IMR-90 (cell line): ENCODE measurements around the gene DOK6. TPM values are rescaled to one million over a fixed set of nuclear protein-coding genes. Genes with fewer than 3 reads are reported as not detected.

Experiments
- ATAC-seq: fragments of 200-7000 bp; cut with Tn5 transposase; 2 replicates; pipeline ENCODE4 v1.9.1; 2020; ENCODE audit warnings: low read depth, mild to moderate bottlenecking, moderate library complexity
- BruUV-seq: library from RNA; stranded (reverse); fragments of 400-500 nt; replicated peaks from 2 replicates; lab custom pipeline; 2021; lab: Mats Ljungman, UMichigan
- CTCF ChIA-PET: fragments of 300-600 bp; formaldehyde crosslinking; extraction: SDS; loops from one replicate; lab custom pipeline; 2021; ENCODE audit warnings: antibody characterized with exemption; lab: Yijun Ruan, JAX
- POLR2A ChIA-PET: fragments of 300-600 bp; sonication (Branson Sonifier 250); formaldehyde crosslinking; loops from one replicate; lab custom pipeline; 2022; ENCODE audit warnings: antibody characterized with exemption; ENCODE audit not compliant: unreplicated experiment; lab: Charles Lee
- DNase-seq: peaks from one replicate; pipeline ENCODE4 v3.0.0; 2013
- H2AFZ ChIP-seq: replicated peaks from 2 replicates; pipeline ENCODE3; 2013; ENCODE audit warnings: low read length, mild to moderate bottlenecking; ENCODE audit not compliant: poor library complexity
- H2AK5ac ChIP-seq: 2 replicates; pipeline ENCODE4 v1.6.1; 2013; ENCODE audit warnings: low read depth, low read length, inconsistent platforms
- H2AK9ac ChIP-seq: replicated peaks from 2 replicates; pipeline ENCODE3; 2013; ENCODE audit warnings: mild to moderate bottlenecking, low read depth, low read length, moderate library complexity; ENCODE audit not compliant: poor library complexity
- H2BK120ac ChIP-seq: 2 replicates; pipeline ENCODE4 v1.6.1; 2013; ENCODE audit warnings: low read depth, low read length, inconsistent platforms
- H2BK15ac ChIP-seq: 3 replicates; pipeline ENCODE4 v1.6.1; 2013; ENCODE audit warnings: low read depth, low read length, inconsistent platforms
- H2BK20ac ChIP-seq: 2 replicates; pipeline ENCODE4 v1.6.1; 2013; ENCODE audit warnings: low read depth, mild to moderate bottlenecking, inconsistent platforms, low read length, moderate library complexity
- H2BK5ac ChIP-seq: 2 replicates; pipeline ENCODE4 v1.6.1; 2013; ENCODE audit warnings: mild to moderate bottlenecking, low read depth, low read length, inconsistent platforms; ENCODE audit not compliant: poor library complexity, severe bottlenecking
- H3K14ac ChIP-seq: replicated peaks from 2 replicates; pipeline ENCODE4 v1.6.1; 2013; ENCODE audit warnings: low read depth, low read length, inconsistent platforms
- H3K18ac ChIP-seq: 2 replicates; pipeline ENCODE4 v1.6.1; 2013; ENCODE audit warnings: low read depth, low read length, control low read depth
- H3K23ac ChIP-seq: 2 replicates; pipeline ENCODE4 v1.6.1; 2013; ENCODE audit warnings: low read depth, low read length, inconsistent platforms
- H3K27ac ChIP-seq: 2 replicates; pipeline ENCODE4 v1.5.1; 2013; ENCODE audit warnings: mild to moderate bottlenecking, control low read depth, low read length; ENCODE audit not compliant: insufficient read depth
- H3K27me3 ChIP-seq: 2 replicates; pipeline ENCODE4 v1.6.1; 2013; ENCODE audit warnings: low read length; ENCODE audit not compliant: control insufficient read depth, insufficient read depth
- H3K36me3 ChIP-seq: 2 replicates; pipeline ENCODE4 v1.6.1; 2013; ENCODE audit warnings: low read length, mixed read lengths; ENCODE audit not compliant: control insufficient read depth, insufficient read depth
- H3K4ac ChIP-seq: 2 replicates; pipeline ENCODE4 v1.6.1; 2013; ENCODE audit warnings: low read depth, low read length, inconsistent platforms
- H3K4me1 ChIP-seq: 2 replicates; pipeline ENCODE4 v1.6.1; 2013; ENCODE audit warnings: low read length, mixed read lengths; ENCODE audit not compliant: control insufficient read depth, insufficient read depth
- H3K4me2 ChIP-seq: 2 replicates; pipeline ENCODE4 v1.6.1; 2013; ENCODE audit warnings: low read depth, mild to moderate bottlenecking, control low read depth, low read length, moderate library complexity
- H3K4me3 ChIP-seq: 2 replicates; pipeline ENCODE4 v1.5.1; 2013; ENCODE audit warnings: low read depth, mild to moderate bottlenecking, control low read depth, low read length, moderate library complexity; ENCODE audit not compliant: insufficient read depth
- H3K56ac ChIP-seq: 2 replicates; pipeline ENCODE4 v1.6.1; 2013; ENCODE audit warnings: low read length, inconsistent platforms; ENCODE audit not compliant: insufficient read depth; ENCODE audit errors: extremely low read depth
- H3K79me1 ChIP-seq, 2 experiments: 2 replicates each; pipeline ENCODE4 v1.6.1; 2013; ENCODE audit warnings: low read length in 2 of 2, inconsistent platforms in 1 of 2, low read depth in 1 of 2
- H3K9ac ChIP-seq: 2 replicates; pipeline ENCODE4 v1.6.1; 2013; ENCODE audit warnings: low read depth, low read length, control low read depth
- H3K9me1 ChIP-seq: 2 replicates; pipeline ENCODE4 v1.6.1; 2013; ENCODE audit warnings: low read length, inconsistent platforms; ENCODE audit not compliant: insufficient read depth
- H3K9me3 ChIP-seq: 2 replicates; pipeline ENCODE4 v1.6.1; 2013; ENCODE audit warnings: low read length; ENCODE audit not compliant: control insufficient read depth, insufficient read depth
- H4K20me1 ChIP-seq: 2 replicates; pipeline ENCODE4 v1.6.1; 2013; ENCODE audit warnings: low read length, inconsistent platforms; ENCODE audit not compliant: insufficient read depth
- H4K5ac ChIP-seq: 2 replicates; pipeline ENCODE4 v1.6.1; 2013; ENCODE audit warnings: mild to moderate bottlenecking, low read depth, low read length, control low read depth
- H4K8ac ChIP-seq, 2 experiments: 2 replicates each; pipeline ENCODE4 v1.6.1; 2013; ENCODE audit warnings: low read depth in 2 of 2, low read length in 2 of 2, control low read depth in 1 of 2, inconsistent platforms in 1 of 2
- H4K91ac ChIP-seq: 2 replicates; pipeline ENCODE4 v1.6.1; 2013; ENCODE audit warnings: low read depth, low read length, inconsistent platforms; ENCODE audit not compliant: insufficient read depth
- BHLHE40 ChIP-seq: fragments of 150-350 bp; IDR thresholded peaks from 2 replicates; pipeline ENCODE4 v1.6.1; 2016; ENCODE audit warnings: mild to moderate bottlenecking, low read depth, low read length
- CEBPB ChIP-seq: IDR thresholded peaks from 2 replicates; pipeline ENCODE4 v1.6.1; 2012; ENCODE audit warnings: low read depth, low read length, improper control_type of control experiment
- CHD1 ChIP-seq: IDR thresholded peaks from 2 replicates; pipeline ENCODE4 v1.6.1; 2012; ENCODE audit warnings: low read depth, low read length, improper control_type of control experiment
- CTCF ChIP-seq: conservative IDR thresholded peaks from 2 replicates; pipeline ENCODE4 v1.5.1; 2012; ENCODE audit warnings: mild to moderate bottlenecking, low read depth, low read length, improper control_type of control experiment
- ELK1 ChIP-seq: fragments of 150-350 bp; IDR thresholded peaks from 2 replicates; pipeline ENCODE4 v1.6.1; 2016; ENCODE audit warnings: low read depth, mild to moderate bottlenecking, low read length, moderate library complexity, borderline replicate concordance
- FOS ChIP-seq: fragments of 150-350 bp; IDR thresholded peaks from 2 replicates; pipeline ENCODE4 v1.6.1; 2016; ENCODE audit warnings: low read depth, low read length
- MAFK ChIP-seq: IDR thresholded peaks from 2 replicates; pipeline ENCODE4 v1.6.1; 2012; ENCODE audit warnings: low read depth, low read length, improper control_type of control experiment
- MAZ ChIP-seq: IDR thresholded peaks from 2 replicates; pipeline ENCODE4 v1.6.1; 2012; ENCODE audit warnings: low read depth, mild to moderate bottlenecking, low read length, improper control_type of control experiment, moderate library complexity, borderline replicate concordance
- MXI1 ChIP-seq: IDR thresholded peaks from 2 replicates; pipeline ENCODE4 v1.6.1; 2012; ENCODE audit warnings: low read depth, mild to moderate bottlenecking, low read length, moderate library complexity, borderline replicate concordance
- NFE2L2 ChIP-seq: fragments of 150-350 bp; IDR thresholded peaks from 2 replicates; pipeline ENCODE4 v1.6.1; 2016; ENCODE audit warnings: low read depth, mild to moderate bottlenecking, low read length
- POLR2A ChIP-seq: IDR thresholded peaks from 2 replicates; pipeline ENCODE4 v1.6.1; 2012; ENCODE audit warnings: mild to moderate bottlenecking, low read depth, low read length
- RAD21 ChIP-seq: IDR thresholded peaks from 2 replicates; pipeline ENCODE4 v1.6.1; 2012; ENCODE audit warnings: low read length, improper control_type of control experiment
- RCOR1 ChIP-seq: IDR thresholded peaks from 2 replicates; pipeline ENCODE4 v1.6.1; 2012; ENCODE audit warnings: mild to moderate bottlenecking, low read length, improper control_type of control experiment; ENCODE audit not compliant: insufficient replicate concordance
- RFX5 ChIP-seq: IDR thresholded peaks from 2 replicates; pipeline ENCODE4 v1.8.0; 2012; ENCODE audit warnings: low read depth, mild to moderate bottlenecking, low read length, moderate library complexity
- SMC3 ChIP-seq: fragments of 150-350 bp; IDR thresholded peaks from 2 replicates; pipeline ENCODE4 v1.6.1; 2016; ENCODE audit warnings: low read depth, mild to moderate bottlenecking, antibody characterized with exemption, low read length, moderate library complexity
- USF2 ChIP-seq: fragments of 150-350 bp; IDR thresholded peaks from 2 replicates; pipeline ENCODE4 v1.6.1; 2017; ENCODE audit warnings: mild to moderate bottlenecking, antibody characterized with exemption, low read length, low read depth
- WGBS, 2 experiments: methylation state at CpG; one replicate each; pipeline versions ENCODE4 v1.1.5 to v1.1.7; 2013; ENCODE audit warnings: missing lambda C conversion rate in 2 of 2; ENCODE audit not compliant: insufficient read length in 1 of 2; ENCODE audit errors: extremely low coverage in 2 of 2; 5-methylcytosine and 5-hydroxymethylcytosine counted together
- dilution Hi-C: fragments of 300-500 bp; cut with HindIII; formaldehyde crosslinking; loops from one replicate; pipeline ENCODE4 v1.14.3; 2018; ENCODE audit warnings: low sequenced_read_pairs; ENCODE audit not compliant: unreplicated experiment
- in situ Hi-C: fragments of 300-500 bp; cut with MboI; formaldehyde crosslinking; loops from 3 replicates; pipeline ENCODE4 v1.14.3; 2019; ENCODE audit warnings: low sequenced_read_pairs, inconsistent platforms, mixed read lengths
- intact Hi-C: fragments of 100-400 bp; cut with micrococcal nuclease; formaldehyde crosslinking; loops from 2 replicates; pipeline ENCODE4 v1.10.0; 2022
- polyA plus RNA-seq, 3 experiments: library from polyadenylated mRNA; depleted of rRNA; stranded (reverse); fragments of >200 nt; gene quantifications; 2 replicates each; pipeline ENCODE4 v1.2.3, GENCODE V29; 2012; ENCODE audit warnings: low replicate concordance in 1 of 3
- total RNA-seq: library from RNA; depleted of rRNA; stranded (reverse); fragments of >200 nt; gene quantifications from 2 replicates; pipeline ENCODE4 v1.2.3, GENCODE V29; 2012

DOK6 gene
- total and polyA plus RNA-seq, 2 of the 4 experiments (the other 2 are of a cell fraction) = 1.9 to 2.7 TPM

- Histone ChIP-seq H3K27ac (no peak overlapping the region), H4K8ac (no peak overlapping the region), H4K5ac (no peak overlapping the region), H3K4me3 (no peak overlapping the region), H2BK5ac (no peak overlapping the region), H3K36me3 (no peaks in the 10 kb centered on the region), H2BK120ac (no peak overlapping the region), H3K23ac (no peak overlapping the region), H2AK5ac (no peak overlapping the region), H3K4me2 (no peak overlapping the region), H3K14ac (no peak overlapping the region), H2AFZ (no peak overlapping the region), H3K27me3 (no peaks in the 10 kb centered on the region), H3K9me3 (no peaks in the 10 kb centered on the region), H3K56ac (no peak overlapping the region), H3K9me1 (no peaks in the 10 kb centered on the region), H2AK9ac (no peak overlapping the region), H3K18ac (no peak overlapping the region), H3K9ac (no peak overlapping the region), H3K79me1 (no peaks in the 10 kb centered on the region), H3K4ac (no peak overlapping the region), H2BK15ac (no peak overlapping the region), H2BK20ac (no peak overlapping the region), H3K4me1 (peaks cover 2% of the 10 kb centered on the region; the same call in 1 of the 2 replicates), H4K91ac (no peak overlapping the region), H4K20me1 (no peaks in the 10 kb centered on the region)
- in situ Hi-C loops = no loop called here
- ATAC-seq = no peak
- TF ChIP-seq POLR2A (no peak), NFE2L2 (no peak), RFX5 (no peak), CTCF (no peak), USF2 (no peak), CHD1 (no peak), CEBPB (no peak), SMC3 (no peak), MAZ (no peak), ELK1 (no peak), MXI1 (no peak), BHLHE40 (no peak), MAFK (no peak), RAD21 (no peak), FOS (no peak), RCOR1 (no peak)
- DNase-seq = no peak
- WGBS, 2 experiments = no CpG with 5 or more reads among the region's 2 CpGs
- intact Hi-C loops = loop anchor here (5.0 kb wide), 1 partner anchor 437 kb away; no protein-coding TSS in a partner anchor
- dilution Hi-C loops = no loop called here
- POLR2A ChIA-PET = no interaction called here
- no TSS peak for BruUV-seq
- CTCF ChIA-PET = no interaction called here
Observed at GRCh38 chr18:69635482-69635881, 234.8 kb downstream of the DOK6 start.
